Prostate gland (tissue), 2 donors: Measurements from ENCODE around the gene ALDH3B1. TPM values are rescaled to one million over a fixed set of nuclear protein-coding genes. Genes with fewer than 3 reads are reported as not detected.

Experiments used
- DNase-seq: peaks from one replicate; pipeline ENCODE4 v3.0.0-alpha.2; 2019; ENCODE audit warnings: low spot score
- H3K27ac ChIP-seq, 2 donors: fragments of 200-600 bp; sonication (generic); 2 replicates each; pipeline ENCODE4 v1.5.1; 2017 to 2019
- H3K27me3 ChIP-seq: fragments of 200-600 bp; sonication (generic); replicated peaks from 2 replicates; pipeline ENCODE4 v1.5.1; 2019; ENCODE audit not compliant: insufficient read depth
- H3K36me3 ChIP-seq, 2 donors: fragments of 200-600 bp; sonication (generic); 1 replicate in 1 of 2; 2 replicates in 1 of 2; pipeline versions ENCODE4 v1.5.1 to v1.8.1; 2017 to 2019
- H3K4me1 ChIP-seq: fragments of 200-600 bp; sonication (generic); replicated peaks from 2 replicates; pipeline ENCODE4 v1.5.1; 2019
- H3K4me3 ChIP-seq, 2 donors: fragments of 200-600 bp; sonication (generic); 2 replicates each; pipeline ENCODE4 v1.5.1; 2017 to 2019
- H3K9me3 ChIP-seq: fragments of 200-600 bp; sonication (generic); 2 replicates; pipeline ENCODE4 v1.5.1; 2017
- POLR2A ChIP-seq: fragments of 450-650 bp; IDR thresholded peaks from one replicate; pipeline ENCODE4 v1.6.1; 2016; ENCODE audit warnings: antibody characterized with exemption, mild to moderate bottlenecking
- POLR2AphosphoS5 ChIP-seq: sonication (generic); formaldehyde crosslinking; IDR thresholded peaks from one replicate; pipeline ENCODE4 v1.6.1; 2017; ENCODE audit warnings: antibody characterized with exemption
- WGBS: methylation state at CpG from one replicate; pipeline ENCODE4 v1.1.5; 2018; 5-methylcytosine and 5-hydroxymethylcytosine counted together
- intact Hi-C: fragments of 100-400 bp; cut with DNase I; formaldehyde crosslinking; loops from one replicate; pipeline ENCODE4 v1.14.2; 2022
- total RNA-seq, 2 donors: library from RNA; depleted of rRNA; stranded (reverse); fragments of >200 nt; gene quantifications; one replicate each; pipeline ENCODE4 v1.1.0, GENCODE V29; 2016
- TF ChIP-seq, protein P1 (sequence below), 4 experiments: fragments of 200-600 bp in 2 of 4; fragments of 450-650 bp in 2 of 4; sonication (generic) in 2 of 4; IDR thresholded peaks; 1 replicate in 3 of 4; 2 replicates in 1 of 4; pipeline ENCODE4 v1.5.1; 2016 to 2019; ENCODE audit warnings: antibody characterized with exemption in 4 of 4, mild to moderate bottlenecking in 2 of 4, moderate library complexity in 2 of 4

ALDH3B1 gene
- total RNA-seq, 2 donors from 2014 or later, result 7.2 to 7.9 TPM

DNA sequence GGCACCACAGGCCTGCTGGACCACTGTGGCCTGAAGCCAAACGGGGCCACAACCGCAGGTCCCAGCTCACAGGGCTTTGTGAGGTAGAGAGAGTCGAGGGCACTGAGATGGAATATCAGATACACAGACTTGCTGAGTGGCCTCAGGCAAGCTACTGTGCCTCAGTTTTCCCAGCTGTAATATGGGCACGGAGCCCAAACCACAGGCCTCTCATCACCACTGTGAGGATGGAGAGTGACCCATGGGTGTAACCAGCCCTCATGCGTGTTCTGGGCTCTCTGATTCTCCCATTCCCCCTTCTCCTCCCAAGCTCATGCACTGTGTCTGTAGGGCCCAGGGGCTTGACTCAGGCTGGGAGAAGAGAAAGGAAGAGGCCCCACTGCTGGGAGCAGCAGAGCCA lies 10.4 kb upstream of the ALDH3B1 start:
- H3K9me3 ChIP-seq, result no peaks in the 10 kb centered on the region
- H3K27ac ChIP-seq, result no peak overlapping the region
- no peak for DNase-seq
- no peak overlapping the region for H3K4me3 ChIP-seq
- H3K36me3 ChIP-seq, result no peaks in the 10 kb centered on the region
- WGBS, result 93% methylated on average over 5 of the region's 5 CpGs
- no peak for TF ChIP-seq POLR2A
- no peak for TF ChIP-seq POLR2AphosphoS5
- TF ChIP-seq, protein P1, sequence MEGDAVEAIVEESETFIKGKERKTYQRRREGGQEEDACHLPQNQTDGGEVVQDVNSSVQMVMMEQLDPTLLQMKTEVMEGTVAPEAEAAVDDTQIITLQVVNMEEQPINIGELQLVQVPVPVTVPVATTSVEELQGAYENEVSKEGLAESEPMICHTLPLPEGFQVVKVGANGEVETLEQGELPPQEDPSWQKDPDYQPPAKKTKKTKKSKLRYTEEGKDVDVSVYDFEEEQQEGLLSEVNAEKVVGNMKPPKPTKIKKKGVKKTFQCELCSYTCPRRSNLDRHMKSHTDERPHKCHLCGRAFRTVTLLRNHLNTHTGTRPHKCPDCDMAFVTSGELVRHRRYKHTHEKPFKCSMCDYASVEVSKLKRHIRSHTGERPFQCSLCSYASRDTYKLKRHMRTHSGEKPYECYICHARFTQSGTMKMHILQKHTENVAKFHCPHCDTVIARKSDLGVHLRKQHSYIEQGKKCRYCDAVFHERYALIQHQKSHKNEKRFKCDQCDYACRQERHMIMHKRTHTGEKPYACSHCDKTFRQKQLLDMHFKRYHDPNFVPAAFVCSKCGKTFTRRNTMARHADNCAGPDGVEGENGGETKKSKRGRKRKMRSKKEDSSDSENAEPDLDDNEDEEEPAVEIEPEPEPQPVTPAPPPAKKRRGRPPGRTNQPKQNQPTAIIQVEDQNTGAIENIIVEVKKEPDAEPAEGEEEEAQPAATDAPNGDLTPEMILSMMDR (IDR thresholded peaks at IDR 0.05), result no peak
- H3K27me3 ChIP-seq, result no peaks in the 10 kb centered on the region
- intact Hi-C loops, result no loop called here
- no peaks in the 10 kb centered on the region for H3K4me1 ChIP-seq

DNA sequence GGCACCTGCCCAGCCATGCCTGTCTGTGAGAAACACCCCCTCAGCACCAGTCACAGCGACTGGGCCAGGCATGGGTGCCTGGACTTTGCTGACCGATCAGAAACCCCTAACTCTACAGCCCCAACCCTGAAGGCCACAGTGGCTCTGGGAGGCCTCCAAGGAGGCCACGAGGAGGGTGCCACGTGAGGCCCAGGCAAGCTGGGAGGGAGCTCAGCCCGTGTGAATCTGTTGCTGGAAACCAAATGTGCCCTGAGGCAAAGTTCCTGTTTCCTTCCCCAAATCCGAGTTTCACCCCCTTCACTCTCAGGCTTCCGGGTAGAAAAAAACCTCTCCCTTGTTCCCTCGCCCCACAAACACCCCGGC lies 7.6 kb upstream of the ALDH3B1 start:
- no peaks in the 10 kb centered on the region for H3K9me3 ChIP-seq
- H3K4me1 ChIP-seq, result no peaks in the 10 kb centered on the region
- no peak overlapping the region for H3K27ac ChIP-seq
- H3K4me3 ChIP-seq, result no peak overlapping the region
- H3K27me3 ChIP-seq, result no peaks in the 10 kb centered on the region
- TF ChIP-seq POLR2A (no peak), POLR2AphosphoS5 (no peak)
- TF ChIP-seq, protein P1 (IDR thresholded peaks at IDR 0.05), result no peak
- WGBS, result 65% methylated on average over 9 of the region's 9 CpGs
- no peaks in the 10 kb centered on the region for H3K36me3 ChIP-seq
- intact Hi-C loops, result no loop called here
- no peak for DNase-seq

DNA sequence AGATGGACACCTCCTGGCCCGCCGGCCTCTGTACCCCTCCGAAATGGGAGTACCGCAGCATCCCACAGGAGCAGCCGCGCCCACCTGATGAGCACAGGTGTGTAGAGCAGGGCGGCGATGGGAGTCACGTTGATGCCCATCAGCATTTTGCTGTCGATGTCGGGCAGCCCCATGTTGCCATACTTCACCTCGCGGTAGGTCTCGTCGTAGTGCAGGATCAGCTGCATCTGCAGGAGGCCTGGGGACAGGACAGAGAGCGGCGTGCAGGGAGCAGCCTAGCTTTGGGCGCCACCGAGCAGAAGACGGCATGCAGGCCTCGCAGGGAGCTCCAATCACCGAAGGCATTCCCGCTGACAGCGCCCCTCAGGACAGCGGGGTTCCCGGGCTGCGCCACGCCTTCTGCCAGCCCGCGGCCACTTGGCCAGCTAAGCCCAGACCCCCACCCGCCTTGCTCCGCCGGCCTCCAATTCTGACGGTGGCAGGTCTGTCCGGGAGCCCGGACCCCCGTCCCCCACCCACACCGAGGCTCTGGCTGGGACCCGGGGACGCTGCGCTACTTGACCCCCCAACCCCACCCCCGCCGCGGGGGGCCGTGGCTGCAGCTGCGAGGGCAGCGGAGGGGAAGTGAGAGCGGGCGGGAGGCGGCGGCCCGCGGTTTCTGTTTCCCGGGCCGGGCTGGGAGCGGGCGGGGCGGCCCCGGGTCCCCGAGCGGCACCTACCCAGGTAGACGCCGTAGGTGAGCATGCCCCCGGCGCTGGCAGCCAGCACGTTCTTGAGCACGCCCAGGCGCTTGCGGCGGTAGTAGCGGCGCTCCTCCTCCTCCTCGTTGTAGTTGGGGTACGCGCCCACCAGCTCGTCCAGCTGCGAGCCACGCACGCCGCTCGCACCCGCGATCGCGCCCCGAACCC lies 6.9 kb upstream of the ALDH3B1 start:
- intact Hi-C loops, result no loop called here
- H3K36me3 ChIP-seq, result no peaks in the 10 kb centered on the region
- no peaks in the 10 kb centered on the region for H3K4me1 ChIP-seq
- H3K9me3 ChIP-seq, result no peaks in the 10 kb centered on the region
- H3K27me3 ChIP-seq, result no peaks in the 10 kb centered on the region
- H3K4me3 ChIP-seq, result peak overlapping the region; percentile 64 to 83
- peak overlapping the region; percentile 63 to 66 for H3K27ac ChIP-seq
- TF ChIP-seq POLR2A (no peak), POLR2AphosphoS5 (no peak)
- TF ChIP-seq, protein P1 (IDR thresholded peaks at IDR 0.05), result no peak
- 19% methylated on average over 54 of the region's 86 CpGs for WGBS
- no peak for DNase-seq

DNA sequence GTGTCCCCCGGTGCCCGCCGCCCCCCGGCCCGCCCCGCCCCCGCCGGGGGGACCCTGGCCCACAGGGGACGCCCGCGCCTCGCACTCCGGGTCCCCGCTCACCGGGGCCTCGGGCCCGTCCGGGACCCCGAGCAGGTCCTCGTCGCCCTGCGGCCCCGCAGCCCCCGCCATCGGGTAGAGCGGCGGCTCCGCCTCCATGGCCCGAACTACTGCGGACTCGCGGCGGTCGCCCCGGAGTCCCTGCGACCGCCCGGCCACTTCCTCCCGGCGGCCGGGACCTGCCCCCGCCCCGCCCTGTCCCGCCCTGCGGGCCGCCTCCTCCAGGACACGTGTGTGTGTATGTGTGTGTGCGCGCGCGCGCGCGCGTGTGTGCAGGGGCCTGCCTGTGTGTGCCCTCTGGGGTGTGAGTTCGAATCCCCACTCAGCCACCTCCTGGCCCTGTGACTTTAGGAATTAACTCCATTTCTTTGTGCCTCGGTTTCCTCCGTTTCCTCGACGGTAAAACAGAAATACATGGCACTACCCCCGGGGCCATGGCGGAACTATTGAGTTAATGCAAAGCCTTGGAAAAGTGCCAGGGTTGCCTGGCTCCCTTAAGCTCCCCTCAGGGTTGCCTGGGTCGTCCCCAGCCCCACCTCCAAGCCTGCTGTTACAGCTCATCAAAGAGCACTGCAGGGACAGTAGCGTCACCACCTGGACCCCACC lies 6.1 kb upstream of the ALDH3B1 start, which contains the start of gene UNC93B1:
Gene UNC93B1, minus strand, starts transcription at position 252 of the 705 bp plus-strand sequence. Its CDS starts 54 bp downstream, at position 198.
- intact Hi-C loops, result no loop called here
- WGBS, result 5% methylated on average over 50 of the region's 64 CpGs
- H3K27ac ChIP-seq, result peak within 1 kb of the TSS; percentile 63 to 66

More for the DNA sequence above, 6.1 kb upstream of the ALDH3B1 start, which contains the start of gene UNC93B1:
- Histone ChIP-seq H3K4me3 (peak within 1 kb of the TSS; percentile 64 to 83), H3K4me1 (no peaks in the 10 kb centered on the region), H3K9me3 (no peaks in the 10 kb centered on the region), H3K36me3 (no peaks in the 10 kb centered on the region), H3K27me3 (no peaks in the 10 kb centered on the region)
- peak; percentile 81 for DNase-seq
- TF ChIP-seq POLR2A, result peak; percentile 87
- TF ChIP-seq, protein P1 (IDR thresholded peaks at IDR 0.05), result peak in 1 of 4 experiments; percentile 15
- peak; percentile 35 for TF ChIP-seq POLR2AphosphoS5
